Activated B cell treated with CpG ODN at 0.5 μM for 24 hours (primary cell): Measurements from ENCODE around the gene IVNS1ABP. TPM values are rescaled to one million over a fixed set of nuclear protein-coding genes. Genes with fewer than 3 reads are reported as not detected.
"Not testable (repeated sequence)": the region's sequence is repeated elsewhere in the genome, so short reads cannot be mapped to it uniquely, and the experiment has no call there.

Experiments used
- ATAC-seq: fragments of 200-7000 bp; cut with Tn5 transposase; one replicate; pipeline ENCODE4 v1.10.0; 2021; ENCODE audit warnings: low read depth, mild to moderate bottlenecking, moderate library complexity
- CTCF ChIA-PET: fragments of 350-600 bp; sonication (Branson Sonifier 250); formaldehyde crosslinking; loops from one replicate; lab custom pipeline; 2021; ENCODE audit warnings: antibody characterized with exemption; lab: Charles Lee
- POLR2A ChIA-PET: fragments of 350-600 bp; sonication (Branson Sonifier 250); formaldehyde crosslinking; loops from one replicate; lab custom pipeline; 2021; ENCODE audit warnings: antibody characterized with exemption; lab: Charles Lee
- DNase-seq: peaks from one replicate; pipeline ENCODE4 v3.0.0; 2022
- H3K27ac Mint-ChIP-seq: one replicate; pipeline ENCODE4 v1.8.0; 2020; ENCODE audit warnings: mixed read lengths
- H3K27me3 Mint-ChIP-seq: one replicate; pipeline ENCODE4 v1.8.0; 2021; ENCODE audit warnings: mixed read lengths
- H3K36me3 Mint-ChIP-seq: one replicate; pipeline ENCODE4 v1.8.0; 2021; ENCODE audit warnings: low read depth, mixed read lengths
- H3K4me1 Mint-ChIP-seq: one replicate; pipeline ENCODE4 v1.8.0; 2021; ENCODE audit warnings: mixed read lengths
- H3K4me3 Mint-ChIP-seq: one replicate; pipeline ENCODE4 v1.8.0; 2020; ENCODE audit warnings: mild to moderate bottlenecking, mixed read lengths
- H3K9me3 Mint-ChIP-seq: one replicate; pipeline ENCODE4 v1.8.0; 2020; ENCODE audit warnings: mixed read lengths
- intact Hi-C: fragments of 100-400 bp; cut with micrococcal nuclease; formaldehyde crosslinking; loops from one replicate; pipeline ENCODE4 v1.15.1; 2024
- total RNA-seq: library from RNA; stranded (reverse); gene quantifications from 2 replicates; pipeline ENCODE4 v1.2.3, GENCODE V29; 2022
- TF ChIP-seq, protein P1 (sequence below): fragments of 200-600 bp; IDR thresholded peaks from one replicate; pipeline ENCODE4 v1.8.0; 2022; ENCODE audit warnings: antibody characterized with exemption, mild to moderate bottlenecking

IVNS1ABP gene
- total RNA-seq, 1 donor from 2014 or later = 149 TPM

DNA sequence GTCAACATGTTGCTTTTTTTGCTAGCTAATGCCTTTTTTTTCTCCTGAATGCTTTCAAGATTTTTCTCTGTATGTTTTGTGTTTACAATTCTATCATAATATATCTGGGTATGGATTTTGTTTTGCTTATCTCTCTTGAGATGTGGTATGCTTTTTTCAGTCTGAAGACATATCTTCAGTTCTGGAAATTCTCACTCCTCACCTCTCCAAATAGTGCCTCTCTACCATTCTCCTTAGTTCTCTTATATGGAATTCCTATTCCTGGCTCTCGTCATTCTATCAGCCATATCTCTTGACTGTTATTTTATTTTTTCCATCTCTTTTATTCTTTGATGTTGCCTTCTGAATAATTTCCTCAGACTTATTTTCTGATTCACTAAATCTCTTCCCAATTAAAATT, 58.4 kb downstream of the IVNS1ABP start:
- ChIA-PET POLR2A (no interaction called here), CTCF (no interaction called here)
- no peak overlapping the region for H3K27ac Mint-ChIP-seq
- H3K27me3 Mint-ChIP-seq = no peaks in the 10 kb centered on the region
- H3K9me3 Mint-ChIP-seq = no peaks in the 10 kb centered on the region
- intact Hi-C loops = no loop called here
- TF ChIP-seq, protein P1, sequence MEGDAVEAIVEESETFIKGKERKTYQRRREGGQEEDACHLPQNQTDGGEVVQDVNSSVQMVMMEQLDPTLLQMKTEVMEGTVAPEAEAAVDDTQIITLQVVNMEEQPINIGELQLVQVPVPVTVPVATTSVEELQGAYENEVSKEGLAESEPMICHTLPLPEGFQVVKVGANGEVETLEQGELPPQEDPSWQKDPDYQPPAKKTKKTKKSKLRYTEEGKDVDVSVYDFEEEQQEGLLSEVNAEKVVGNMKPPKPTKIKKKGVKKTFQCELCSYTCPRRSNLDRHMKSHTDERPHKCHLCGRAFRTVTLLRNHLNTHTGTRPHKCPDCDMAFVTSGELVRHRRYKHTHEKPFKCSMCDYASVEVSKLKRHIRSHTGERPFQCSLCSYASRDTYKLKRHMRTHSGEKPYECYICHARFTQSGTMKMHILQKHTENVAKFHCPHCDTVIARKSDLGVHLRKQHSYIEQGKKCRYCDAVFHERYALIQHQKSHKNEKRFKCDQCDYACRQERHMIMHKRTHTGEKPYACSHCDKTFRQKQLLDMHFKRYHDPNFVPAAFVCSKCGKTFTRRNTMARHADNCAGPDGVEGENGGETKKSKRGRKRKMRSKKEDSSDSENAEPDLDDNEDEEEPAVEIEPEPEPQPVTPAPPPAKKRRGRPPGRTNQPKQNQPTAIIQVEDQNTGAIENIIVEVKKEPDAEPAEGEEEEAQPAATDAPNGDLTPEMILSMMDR = no peak
- H3K4me3 Mint-ChIP-seq = no peak overlapping the region
- H3K4me1 Mint-ChIP-seq = no peaks in the 10 kb centered on the region
- ATAC-seq = no peak
- no peak for DNase-seq
- H3K36me3 Mint-ChIP-seq = no peaks in the 10 kb centered on the region

DNA sequence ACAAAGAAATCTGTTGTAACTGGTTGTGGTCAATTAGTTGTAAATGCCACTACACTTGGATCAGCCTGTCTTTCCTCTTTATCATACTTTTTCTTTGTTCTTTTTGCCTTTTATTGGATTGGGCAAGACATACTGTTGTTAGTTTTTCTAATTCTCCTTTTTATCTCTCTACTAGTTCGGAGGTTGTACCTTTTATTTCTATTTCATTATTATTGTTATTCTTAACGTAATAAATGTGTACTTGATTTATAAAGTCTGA, 59.2 kb downstream of the IVNS1ABP start:
- POLR2A ChIA-PET = no interaction called here

GRCh38 chr1:185257116-185257949, 59.7 kb downstream of the IVNS1ABP start:
- not testable (repeated sequence) for H3K36me3 Mint-ChIP-seq, DNase-seq, H3K27me3 Mint-ChIP-seq

More for the DNA sequence above, 59.2 kb downstream of the IVNS1ABP start:
- CTCF ChIA-PET = no interaction called here
- no peaks in the 10 kb centered on the region for H3K27me3 Mint-ChIP-seq
- H3K4me3 Mint-ChIP-seq = no peak overlapping the region
- no peaks in the 10 kb centered on the region for H3K4me1 Mint-ChIP-seq
- TF ChIP-seq, protein P1 = no peak
- H3K27ac Mint-ChIP-seq = no peak overlapping the region
- DNase-seq (no peak), ATAC-seq (no peak)
- H3K9me3 Mint-ChIP-seq = no peaks in the 10 kb centered on the region
- intact Hi-C loops = no loop called here
- H3K36me3 Mint-ChIP-seq = no peaks in the 10 kb centered on the region

GRCh38 chr1:185255595-185255994, 61.4 kb downstream of the IVNS1ABP start:
- H3K4me3 Mint-ChIP-seq, H3K9me3 Mint-ChIP-seq, POLR2A ChIA-PET, H3K27ac Mint-ChIP-seq, ATAC-seq, intact Hi-C loops, DNase-seq, H3K36me3 Mint-ChIP-seq, H3K4me1 Mint-ChIP-seq, CTCF ChIA-PET, H3K27me3 Mint-ChIP-seq: not testable (repeated sequence)

More at GRCh38 chr1:185257116-185257949, 59.7 kb downstream of the IVNS1ABP start:
- H3K4me3 Mint-ChIP-seq, H3K27ac Mint-ChIP-seq, ATAC-seq, H3K9me3 Mint-ChIP-seq, H3K4me1 Mint-ChIP-seq, POLR2A ChIA-PET, CTCF ChIA-PET, intact Hi-C loops: not testable (repeated sequence)

DNA sequence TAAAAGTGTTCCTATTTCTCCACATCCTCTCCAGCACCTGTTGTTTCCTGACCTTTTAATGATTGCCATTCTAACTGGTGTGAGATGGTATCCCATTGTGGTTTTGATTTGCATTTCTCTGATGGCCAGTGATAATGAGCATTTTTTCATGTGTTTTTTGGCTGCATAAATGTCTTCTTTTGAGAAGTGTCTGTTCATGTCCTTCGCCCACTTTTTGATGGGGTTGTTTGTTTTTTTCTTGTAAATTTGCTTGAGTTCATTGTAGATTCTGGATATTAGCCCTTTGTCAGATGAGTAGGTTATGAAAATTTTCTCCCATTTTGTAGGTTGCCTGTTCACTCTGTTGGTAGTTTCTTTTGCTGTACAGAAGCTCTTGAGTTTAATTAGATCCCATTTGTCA, 64.6 kb downstream of the IVNS1ABP start:
- not testable (repeated sequence) for H3K4me3 Mint-ChIP-seq, H3K9me3 Mint-ChIP-seq

DNA sequence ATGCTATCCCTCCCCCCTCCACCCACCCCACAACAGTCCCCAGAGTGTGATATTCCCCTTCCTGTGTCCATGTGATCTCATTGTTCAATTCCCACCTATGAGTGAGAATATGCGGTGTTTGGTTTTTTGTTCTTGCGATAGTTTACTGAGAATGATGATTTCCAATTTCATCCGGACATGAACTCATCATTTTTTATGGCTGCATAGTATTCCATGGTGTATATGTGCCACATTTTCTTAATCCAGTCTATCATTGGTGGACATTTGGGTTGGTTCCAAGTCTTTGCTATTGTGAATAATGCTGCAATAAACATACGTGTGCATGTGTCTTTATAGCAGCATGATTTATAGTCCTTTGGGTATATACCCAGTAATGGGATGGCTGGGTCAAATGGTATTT, 65.1 kb downstream of the IVNS1ABP start:
- H3K27ac Mint-ChIP-seq, H3K4me3 Mint-ChIP-seq, H3K4me1 Mint-ChIP-seq, H3K9me3 Mint-ChIP-seq, H3K36me3 Mint-ChIP-seq, intact Hi-C loops, H3K27me3 Mint-ChIP-seq, CTCF ChIA-PET, ATAC-seq, POLR2A ChIA-PET, DNase-seq: not testable (repeated sequence)

More for the DNA sequence above, 64.6 kb downstream of the IVNS1ABP start:
- POLR2A ChIA-PET, CTCF ChIA-PET, DNase-seq, H3K36me3 Mint-ChIP-seq, H3K27me3 Mint-ChIP-seq, intact Hi-C loops, H3K4me1 Mint-ChIP-seq, H3K27ac Mint-ChIP-seq, ATAC-seq: not testable (repeated sequence)

DNA sequence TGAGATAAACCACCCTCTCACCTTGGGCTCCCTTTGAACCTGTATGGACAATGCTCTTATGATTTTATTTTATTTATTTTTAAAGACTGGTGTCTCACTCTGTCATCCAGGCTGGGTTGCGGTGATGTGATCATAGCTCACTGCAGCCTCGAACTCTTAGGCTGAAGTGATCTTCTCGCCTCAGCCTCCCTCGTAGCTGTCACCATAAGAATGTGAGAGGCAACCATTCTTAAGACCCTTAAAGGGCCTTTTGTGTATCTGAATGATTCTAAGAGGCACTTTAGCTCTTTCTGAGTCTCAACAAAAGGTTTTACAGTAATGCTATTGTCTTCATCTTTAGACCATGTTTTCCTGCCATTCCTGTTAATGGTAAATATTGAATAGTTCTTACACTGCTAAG, 67.0 kb downstream of the IVNS1ABP start:
- H3K27ac Mint-ChIP-seq = no peak overlapping the region

More for the DNA sequence above, 67.0 kb downstream of the IVNS1ABP start:
- CTCF ChIA-PET = interaction anchor here (1.0 kb wide), 1 partner anchor 11 kb away, joined by 3 read pairs; no protein-coding TSS in a partner anchor
- intact Hi-C loops = no loop called here
- Mint-ChIP-seq H3K36me3 (no peaks in the 10 kb centered on the region), H3K4me3 (no peak overlapping the region), H3K4me1 (no peaks in the 10 kb centered on the region), H3K27me3 (no peaks in the 10 kb centered on the region), H3K9me3 (no peaks in the 10 kb centered on the region)
- ATAC-seq (no peak), DNase-seq (no peak)
- POLR2A ChIA-PET = no interaction called here
- TF ChIP-seq, protein P1 = no peak
